GM12801 (cell line): ENCODE measurements around the gene PRSS53.

Source experiments
- TF ChIP-seq, protein P1 (sequence below): IDR thresholded peaks from one replicate; pipeline ENCODE4 v1.5.1; 2011; ENCODE audit warnings: control low read depth; ENCODE audit not compliant: insufficient read length; ENCODE audit errors: extremely low read depth

Gene PRSS53

DNA sequence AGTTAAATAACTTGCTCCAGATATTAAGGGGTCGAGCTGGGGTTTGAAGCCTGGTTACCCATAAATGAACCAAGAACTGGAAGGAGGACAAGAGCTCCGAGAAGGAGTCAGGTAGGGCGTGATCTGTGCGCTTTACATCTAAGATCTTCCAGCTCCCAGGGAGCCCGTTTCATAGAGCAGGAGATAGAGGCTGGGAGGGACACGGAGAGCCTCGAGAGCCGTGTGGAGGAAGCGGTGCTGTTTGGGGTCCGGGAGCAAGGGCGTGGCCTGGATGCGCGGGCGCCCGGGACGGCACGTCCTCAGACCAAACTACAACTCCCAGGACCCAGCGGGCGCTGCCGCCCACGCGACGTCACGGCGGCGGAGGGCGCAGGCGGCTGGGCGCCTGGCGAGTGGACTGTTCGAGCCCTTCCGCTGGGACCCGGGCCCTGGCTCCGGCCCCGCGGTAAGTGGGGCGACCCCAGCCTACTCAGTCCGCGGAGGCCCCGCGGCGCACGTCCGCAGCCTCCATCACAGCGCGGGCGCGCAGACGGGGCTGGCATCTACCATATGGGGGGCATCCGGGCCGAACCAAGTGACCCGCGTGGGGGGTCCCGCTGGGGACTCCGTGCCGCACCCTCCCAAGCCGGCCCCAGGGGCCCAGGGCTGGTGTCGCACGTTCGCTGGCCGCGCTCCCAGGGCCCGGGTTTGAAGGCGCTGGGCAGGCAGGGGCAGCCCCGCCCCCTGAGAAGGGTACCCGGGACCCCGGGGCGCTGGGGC, 19.5 kb upstream of the PRSS53 start, which contains the start of gene BCKDK:
Gene BCKDK, plus strand, starts transcription at position 352 of the 759 bp plus-strand sequence. CDS start 838 bp downstream, outside the sequence.
- TF ChIP-seq, protein P1, sequence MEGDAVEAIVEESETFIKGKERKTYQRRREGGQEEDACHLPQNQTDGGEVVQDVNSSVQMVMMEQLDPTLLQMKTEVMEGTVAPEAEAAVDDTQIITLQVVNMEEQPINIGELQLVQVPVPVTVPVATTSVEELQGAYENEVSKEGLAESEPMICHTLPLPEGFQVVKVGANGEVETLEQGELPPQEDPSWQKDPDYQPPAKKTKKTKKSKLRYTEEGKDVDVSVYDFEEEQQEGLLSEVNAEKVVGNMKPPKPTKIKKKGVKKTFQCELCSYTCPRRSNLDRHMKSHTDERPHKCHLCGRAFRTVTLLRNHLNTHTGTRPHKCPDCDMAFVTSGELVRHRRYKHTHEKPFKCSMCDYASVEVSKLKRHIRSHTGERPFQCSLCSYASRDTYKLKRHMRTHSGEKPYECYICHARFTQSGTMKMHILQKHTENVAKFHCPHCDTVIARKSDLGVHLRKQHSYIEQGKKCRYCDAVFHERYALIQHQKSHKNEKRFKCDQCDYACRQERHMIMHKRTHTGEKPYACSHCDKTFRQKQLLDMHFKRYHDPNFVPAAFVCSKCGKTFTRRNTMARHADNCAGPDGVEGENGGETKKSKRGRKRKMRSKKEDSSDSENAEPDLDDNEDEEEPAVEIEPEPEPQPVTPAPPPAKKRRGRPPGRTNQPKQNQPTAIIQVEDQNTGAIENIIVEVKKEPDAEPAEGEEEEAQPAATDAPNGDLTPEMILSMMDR = no peak

GRCh38 chr16:31107465-31107867, 18.7 kb upstream of the PRSS53 start:
- TF ChIP-seq, protein P1 = no peak

DNA sequence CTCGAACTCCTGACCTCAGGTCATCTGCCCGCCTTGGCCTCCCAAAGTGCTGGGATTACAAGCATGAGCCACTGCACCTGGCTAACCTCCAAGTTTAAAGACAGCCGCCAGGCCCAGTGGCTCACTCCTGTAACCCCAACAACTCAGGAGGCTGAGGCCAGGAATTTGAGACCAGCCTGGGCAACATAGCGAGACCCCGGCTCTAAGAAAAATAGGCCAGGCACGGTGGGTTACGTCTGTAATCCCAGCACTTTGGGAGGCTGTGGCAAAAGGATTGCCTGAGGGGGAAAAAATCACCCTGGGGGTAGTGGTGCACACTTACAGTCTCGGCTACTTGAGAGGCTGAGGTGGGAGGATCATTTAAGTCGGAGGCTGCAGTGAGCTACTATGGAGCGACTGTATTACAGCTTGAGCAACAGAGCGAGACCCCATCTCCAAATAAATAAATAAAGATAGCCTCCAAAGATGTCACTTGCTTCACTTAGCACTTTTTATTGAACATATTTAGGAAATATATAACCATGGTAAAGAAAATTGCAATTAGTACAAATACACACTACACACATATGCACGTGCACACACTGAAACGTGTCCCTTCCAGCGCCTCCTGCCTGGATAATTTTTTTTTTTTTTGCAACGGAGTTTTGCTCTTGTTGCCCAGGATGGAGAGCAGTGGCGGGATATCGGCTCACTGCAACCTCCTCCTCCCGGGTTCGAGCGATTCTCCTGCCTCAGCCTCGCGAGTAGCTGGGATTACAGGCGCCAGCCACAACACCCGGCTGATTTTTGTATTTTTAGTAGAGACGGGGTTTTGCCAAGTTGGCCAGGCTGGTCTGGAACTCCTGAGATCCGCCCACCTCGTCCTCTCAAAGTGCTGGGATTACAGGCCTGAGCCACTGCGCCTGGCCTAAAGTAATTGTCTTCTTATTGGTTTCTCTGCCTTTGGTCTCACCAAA, 18.0 kb upstream of the PRSS53 start:
- TF ChIP-seq, protein P1 = no peak

DNA sequence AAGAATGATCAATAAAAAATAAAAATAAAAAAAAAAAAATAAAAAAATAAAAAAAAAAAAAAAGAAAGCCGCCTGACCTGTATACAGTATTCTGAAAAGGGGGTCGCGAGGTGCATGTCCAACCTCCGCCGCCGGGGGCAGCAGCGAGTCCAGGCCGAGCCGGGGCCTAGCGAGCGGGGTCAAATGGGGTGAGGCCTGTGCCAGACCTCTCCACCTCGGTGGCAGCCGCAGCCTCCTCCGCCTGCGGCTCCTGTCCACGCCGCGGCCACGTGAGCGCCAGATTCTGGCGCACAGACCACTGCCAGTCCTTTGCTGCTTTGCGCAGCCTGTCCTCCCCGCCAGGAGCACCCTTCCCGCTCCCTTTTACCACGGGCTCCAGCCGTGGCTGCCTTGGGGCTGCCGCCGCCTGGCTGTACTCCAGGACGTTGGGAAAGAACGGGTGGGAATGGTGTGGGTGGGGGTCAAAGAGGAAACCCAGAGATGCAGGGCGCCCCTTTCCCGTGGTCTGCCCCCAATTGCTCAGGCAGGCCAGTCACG, 17.0 kb upstream of the PRSS53 start:
- TF ChIP-seq, protein P1 = no peak

DNA sequence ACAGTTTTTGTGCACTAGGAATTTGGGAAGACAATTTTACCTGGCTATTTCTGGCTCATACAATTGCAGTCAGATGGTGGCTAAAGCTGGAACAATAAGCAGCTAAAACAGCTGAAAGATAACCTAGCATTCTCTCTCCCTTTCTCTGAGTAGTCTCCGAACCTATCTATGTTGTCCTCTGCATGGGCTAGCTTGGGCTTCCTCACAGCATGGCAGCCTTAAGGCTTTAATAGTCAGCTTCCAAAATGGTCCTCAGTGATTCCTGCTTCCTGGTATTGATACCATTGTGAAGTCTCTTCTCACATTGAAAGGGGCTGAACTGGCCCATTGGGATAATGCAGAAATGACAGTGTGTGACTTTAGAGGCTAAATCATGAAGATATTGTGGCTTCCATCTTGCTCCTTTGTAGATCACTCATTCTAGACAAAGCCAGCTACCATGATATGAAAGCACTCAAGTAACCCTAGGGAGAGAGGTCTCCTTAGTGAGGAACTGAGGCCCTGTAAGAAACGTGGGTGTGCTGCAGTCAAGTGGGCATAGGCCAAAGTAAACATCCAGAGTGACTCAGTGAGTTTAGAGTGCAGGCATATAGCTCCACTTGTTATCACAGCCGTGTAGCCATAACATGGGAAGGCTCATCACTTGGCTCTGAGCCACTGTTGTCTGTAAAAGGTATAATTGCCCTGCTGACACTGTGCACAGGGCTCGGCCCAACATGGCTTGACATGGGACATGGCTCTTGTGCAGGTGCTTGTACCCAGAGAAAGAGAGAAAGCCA, 11.3 kb upstream of the PRSS53 start:
- TF ChIP-seq, protein P1 = no peak

DNA sequence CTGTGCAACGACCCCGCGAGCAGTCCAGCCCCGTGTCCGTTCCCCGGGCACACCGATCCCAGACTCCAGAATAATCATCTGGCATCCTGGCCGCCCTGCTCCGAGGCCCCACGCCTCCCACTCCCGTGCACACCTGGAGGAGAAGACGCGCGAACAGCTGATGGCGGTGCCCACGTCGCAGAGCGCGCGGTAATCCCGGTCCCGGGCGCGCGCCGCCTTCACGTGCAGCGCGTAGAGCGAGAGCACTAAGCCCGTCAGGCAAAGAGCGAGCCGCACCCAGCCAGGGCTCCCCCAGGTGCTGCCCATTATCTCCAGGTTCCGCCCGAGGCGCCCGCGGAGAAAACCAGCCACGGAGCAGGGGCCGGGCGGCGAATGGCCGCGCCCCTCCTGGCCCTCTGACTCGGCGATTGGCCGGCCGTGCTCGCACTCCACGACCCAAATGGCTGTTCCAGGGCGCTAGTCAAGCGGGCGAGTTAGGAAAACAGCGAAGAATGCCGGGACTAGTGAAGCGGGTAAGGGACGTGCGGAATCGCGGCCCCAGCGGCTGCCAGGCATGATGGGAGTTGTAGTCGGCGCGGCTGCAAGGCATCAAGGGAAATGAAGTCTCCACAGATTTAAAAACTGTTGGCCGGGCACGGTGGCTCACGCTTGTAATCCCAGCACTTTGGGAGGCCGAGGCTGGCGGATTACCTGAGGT, 5.8 kb upstream of the PRSS53 start, which contains the start of gene VKORC1:
Gene VKORC1, minus strand, starts transcription at position 374 of the 697 bp plus-strand sequence. Its CDS starts 68 bp downstream, at position 306.
- TF ChIP-seq, protein P1 = no peak
